Measurements from ENCODE around the gene ABO. TPM values are rescaled to one million over a fixed set of nuclear protein-coding genes. Genes with fewer than 3 reads are reported as not detected.
"Not testable (repeated sequence)": the region's sequence is repeated elsewhere in the genome, so short reads cannot be mapped to it uniquely, and the experiment has no call there.

Gene ABO
- total RNA-seq, 1 donor from 2014 or later: 4.8 TPM

GRCh38 chr9:133320421-133320881, 45.5 kb upstream of the ABO start:
- peak in 1 of 2 donors; percentile 39 for DNase-seq (ENCODE audit: low spot score in 2 of 2)
- Histone ChIP-seq H3K27me3 (no peaks in the 10 kb centered on the region), H3K27ac (no peak overlapping the region), H3K4me3 (no peak overlapping the region), H3K36me3 (no peaks in the 10 kb centered on the region), H3K4me1 (no peaks in the 10 kb centered on the region), H3K9me3 (no peaks in the 10 kb centered on the region)
- TF ChIP-seq CTCF (IDR thresholded peaks at IDR 0.05): no peak
- intact Hi-C loops (cut with DNase I): no loop called here

DNA sequence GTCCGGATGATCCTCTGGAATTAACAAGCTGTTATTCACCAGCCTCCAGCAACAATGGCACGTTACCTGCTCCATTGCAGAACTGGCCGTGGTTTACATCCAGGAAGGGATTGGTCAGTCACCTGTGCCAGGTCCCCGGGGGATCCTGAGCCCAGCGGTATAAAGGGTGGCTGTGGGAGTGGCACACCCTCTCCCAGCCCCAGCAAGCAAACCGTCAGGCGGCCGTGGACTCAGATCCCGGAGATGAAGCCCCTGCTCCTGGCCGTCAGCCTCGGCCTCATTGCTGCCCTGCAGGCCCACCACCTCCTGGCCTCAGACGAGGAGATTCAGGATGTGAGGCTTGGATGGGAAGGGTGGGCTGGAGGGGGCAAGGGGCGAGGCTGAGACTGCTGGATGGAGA, 42.5 kb upstream of the ABO start:
- H3K36me3 ChIP-seq; intact Hi-C loops (cut with DNase I); H3K9me3 ChIP-seq; H3K4me3 ChIP-seq; H3K4me1 ChIP-seq; H3K27ac ChIP-seq; H3K27me3 ChIP-seq: not testable (repeated sequence)
- DNase-seq (ENCODE audit: low spot score in 2 of 2): peak in 1 of 2 donors; percentile 46

DNA sequence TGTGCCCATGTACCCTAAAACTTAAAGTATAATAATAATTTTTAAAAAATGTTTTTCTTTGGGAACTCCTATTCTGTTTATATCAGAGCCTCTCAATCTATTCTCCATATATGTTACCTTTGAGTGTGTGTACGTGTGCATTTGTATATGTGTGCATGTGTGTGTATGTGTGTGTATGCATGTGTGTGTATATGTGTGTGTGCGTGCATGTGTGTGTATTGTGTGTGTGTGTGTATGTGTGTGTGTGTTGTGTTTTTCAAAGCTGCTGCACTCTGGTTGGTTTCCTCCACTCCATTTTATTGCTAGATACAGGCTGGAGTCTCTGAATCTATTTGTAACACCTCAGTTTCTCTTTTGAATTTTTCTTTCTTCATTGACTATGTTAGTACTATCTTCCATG, 41.0 kb upstream of the ABO start:
- Histone ChIP-seq H3K27me3 (no peaks in the 10 kb centered on the region), H3K4me1 (no peaks in the 10 kb centered on the region), H3K4me3 (no peak overlapping the region), H3K36me3 (no peaks in the 10 kb centered on the region), H3K9me3 (no peaks in the 10 kb centered on the region), H3K27ac (no peak overlapping the region)
- TF ChIP-seq CTCF (IDR thresholded peaks at IDR 0.05): no peak
- intact Hi-C loops (cut with DNase I): no loop called here
- DNase-seq (ENCODE audit: low spot score in 2 of 2): no peak

DNA sequence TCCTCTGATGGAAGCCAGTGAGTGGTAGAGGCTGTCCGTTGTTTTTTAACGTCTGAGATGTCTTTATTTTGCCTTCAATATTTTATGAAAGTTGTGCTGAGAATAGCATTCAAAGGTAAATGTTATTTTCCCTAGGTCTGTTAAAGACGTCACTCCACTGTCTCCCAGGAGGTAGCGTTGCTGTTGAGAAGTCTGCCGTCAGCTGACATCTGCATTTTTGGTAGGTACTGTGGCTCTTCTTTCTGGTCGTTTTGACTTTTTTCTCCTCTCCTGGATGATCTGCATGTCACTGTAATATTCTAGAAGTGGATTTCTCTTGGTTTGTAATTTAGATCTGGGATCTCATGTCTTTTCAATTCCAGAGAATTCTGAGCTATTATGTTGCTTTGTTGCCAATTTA, 34.6 kb upstream of the ABO start:
- intact Hi-C loops (cut with DNase I): no loop called here
- no peak for TF ChIP-seq CTCF (IDR thresholded peaks at IDR 0.05)
- H3K36me3 ChIP-seq: no peaks in the 10 kb centered on the region

DNA sequence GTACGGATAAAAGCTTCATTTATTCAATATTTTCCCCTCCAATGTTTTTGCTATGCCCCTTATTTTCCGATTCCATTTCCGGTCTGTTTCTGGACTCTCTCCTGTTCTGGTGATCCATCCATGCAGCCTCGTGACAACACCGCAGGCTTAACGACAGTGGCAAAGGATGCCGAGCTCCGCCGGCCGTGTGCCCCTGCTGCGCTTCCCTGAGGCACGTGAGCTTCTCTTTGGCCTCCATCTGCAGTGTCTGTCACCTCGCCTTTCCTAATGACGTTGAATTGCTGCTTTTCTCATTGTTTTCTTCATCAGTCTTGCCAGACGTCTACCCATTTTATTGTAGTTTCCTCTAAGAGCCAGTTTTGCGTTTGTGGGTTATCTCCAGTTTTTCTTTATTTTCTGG, 32.3 kb upstream of the ABO start:
- Histone ChIP-seq H3K27ac (no peak overlapping the region), H3K36me3 (no peaks in the 10 kb centered on the region), H3K4me3 (no peak overlapping the region), H3K4me1 (no peaks in the 10 kb centered on the region), H3K27me3 (no peaks in the 10 kb centered on the region), H3K9me3 (no peaks in the 10 kb centered on the region)
- TF ChIP-seq CTCF (IDR thresholded peaks at IDR 0.05): no peak
- intact Hi-C loops (cut with DNase I): no loop called here
- no peak for DNase-seq (ENCODE audit: low spot score in 2 of 2)

More for the DNA sequence above, 34.6 kb upstream of the ABO start:
- no peak for DNase-seq (ENCODE audit: low spot score in 2 of 2)
- Histone ChIP-seq H3K27ac (no peak overlapping the region), H3K9me3 (no peaks in the 10 kb centered on the region), H3K4me3 (no peak overlapping the region), H3K4me1 (no peaks in the 10 kb centered on the region), H3K27me3 (no peaks in the 10 kb centered on the region)

GRCh38 chr9:133306242-133307204, 31.5 kb upstream of the ABO start:
- no peak overlapping the region for H3K27ac ChIP-seq
- no peak overlapping the region for H3K4me3 ChIP-seq
- no peaks in the 10 kb centered on the region for H3K27me3 ChIP-seq
- H3K36me3 ChIP-seq: no peaks in the 10 kb centered on the region
- H3K9me3 ChIP-seq: no peaks in the 10 kb centered on the region
- intact Hi-C loops (cut with DNase I): no loop called here
- no peaks in the 10 kb centered on the region for H3K4me1 ChIP-seq
- TF ChIP-seq CTCF (IDR thresholded peaks at IDR 0.05): no peak
- DNase-seq (ENCODE audit: low spot score in 2 of 2): peak in 1 of 2 donors; percentile 53

Measured in ascending aorta (tissue), 2 donors.